GM18499 (cell line): ENCODE measurements around the gene NUDC.

Experiments used
- ATAC-seq: cut with Tn5 transposase; IDR thresholded peaks from one replicate; pipeline ENCODE4 v1.9.1; 2021; ENCODE audit warnings: moderate number of reproducible peaks; ENCODE audit not compliant: insufficient read depth, unreplicated experiment

NUDC gene

GRCh38 chr1:26949266-26949925 is 27.9 kb downstream of the NUDC start:
- no peak for ATAC-seq

GRCh38 chr1:26949926-26950319 is 28.4 kb downstream of the NUDC start:
- no peak for ATAC-seq

- no peak for ATAC-seq
These were observed 29.1 kb downstream of the NUDC start for GRCh38 chr1:26950602-26951001.

GRCh38 chr1:26951216-26951615 is 29.7 kb downstream of the NUDC start:
- ATAC-seq = no peak

GRCh38 chr1:26951821-26952497 is 30.4 kb downstream of the NUDC start:
- ATAC-seq = no peak

GRCh38 chr1:26953374-26953773 is 31.8 kb downstream of the NUDC start:
- ATAC-seq = no peak

GRCh38 chr1:26956321-26956720 is 34.8 kb downstream of the NUDC start:
- ATAC-seq = no peak

- no peak for ATAC-seq
These were observed 35.8 kb downstream of the NUDC start for GRCh38 chr1:26957306-26957705.

GRCh38 chr1:26959270-26959669 is 37.7 kb downstream of the NUDC start:
- no peak for ATAC-seq

- no peak for ATAC-seq
These were observed 38.4 kb downstream of the NUDC start, which contains the start of gene KDF1 for GRCh38 chr1:26959722-26960624. TSS of gene KDF1 (minus strand) at chr1:26960468. CDS start at chr1:26952380, 8,088 bp downstream.

GRCh38 chr1:26960625-26960966 is 39.1 kb downstream of the NUDC start:
- no peak for ATAC-seq

GRCh38 chr1:26961826-26962225 is 40.3 kb downstream of the NUDC start:
- ATAC-seq = no peak

- no peak for ATAC-seq
These were observed 43.7 kb downstream of the NUDC start for GRCh38 chr1:26965213-26965612.

GRCh38 chr1:26965628-26966027 is 44.1 kb downstream of the NUDC start:
- no peak for ATAC-seq

GRCh38 chr1:26970810-26971209 is 49.3 kb downstream of the NUDC start:
- no peak for ATAC-seq

GRCh38 chr1:26971590-26971989 is 50.0 kb downstream of the NUDC start:
- ATAC-seq = no peak

GRCh38 chr1:26972390-26972789 is 50.8 kb downstream of the NUDC start:
- ATAC-seq = no peak

GRCh38 chr1:26972821-26973220 is 51.3 kb downstream of the NUDC start:
- ATAC-seq = no peak

GRCh38 chr1:26976621-26977510 is 55.3 kb downstream of the NUDC start:
- no peak for ATAC-seq

- no peak for ATAC-seq
These were observed 57.4 kb downstream of the NUDC start for GRCh38 chr1:26978901-26979300.
